HG03135 (cell line): Measurements from ENCODE around the gene DYRK3.
"Not testable (repeated sequence)": the region's sequence is repeated elsewhere in the genome, so short reads cannot be mapped to it uniquely, and the experiment has no call there.

Experiments used
- ATAC-seq: cut with Tn5 transposase; IDR thresholded peaks from one replicate; pipeline ENCODE4 v1.9.1; 2021; ENCODE audit warnings: mild to moderate bottlenecking, moderate library complexity; ENCODE audit not compliant: unreplicated experiment

Gene DYRK3

GRCh38 chr1:206628916-206629315 is 6.4 kb upstream of the DYRK3 start:
- no peak for ATAC-seq

- ATAC-seq: no peak
Measured at GRCh38 chr1:206631085-206631509, 4.2 kb upstream of the DYRK3 start.

- no peak for ATAC-seq
Measured at GRCh38 chr1:206633708-206634121, 1.6 kb upstream of the DYRK3 start.

GRCh38 chr1:206634365-206635079 is 814 bp upstream of the DYRK3 start:
- no peak for ATAC-seq

- no peak for ATAC-seq
Measured at GRCh38 chr1:206635978-206636345, 626 bp downstream of the DYRK3 start.

GRCh38 chr1:206636671-206637070 is 1.3 kb downstream of the DYRK3 start:
- no peak for ATAC-seq

GRCh38 chr1:206637605-206638004 is 2.3 kb downstream of the DYRK3 start:
- ATAC-seq: no peak

GRCh38 chr1:206642074-206642473 is 6.7 kb downstream of the DYRK3 start:
- not testable (repeated sequence) for ATAC-seq

GRCh38 chr1:206643118-206643698 is 7.9 kb downstream of the DYRK3 start:
- no peak for ATAC-seq

GRCh38 chr1:206646504-206646903 is 11.2 kb downstream of the DYRK3 start:
- ATAC-seq: no peak

- no peak for ATAC-seq
Measured at GRCh38 chr1:206647224-206647623, 11.9 kb downstream of the DYRK3 start.

GRCh38 chr1:206649261-206649921 is 14.1 kb downstream of the DYRK3 start:
- ATAC-seq: no peak

- no peak for ATAC-seq
Measured at GRCh38 chr1:206651014-206651413, 15.7 kb downstream of the DYRK3 start.

- no peak for ATAC-seq
Measured at GRCh38 chr1:206651958-206652890, 16.9 kb downstream of the DYRK3 start.

- ATAC-seq: no peak
Measured at GRCh38 chr1:206653715-206654459, 18.6 kb downstream of the DYRK3 start.

GRCh38 chr1:206654828-206655227 is 19.5 kb downstream of the DYRK3 start:
- ATAC-seq: no peak

GRCh38 chr1:206655471-206655882 is 20.1 kb downstream of the DYRK3 start:
- ATAC-seq: no peak

GRCh38 chr1:206656936-206657335 is 21.6 kb downstream of the DYRK3 start:
- no peak for ATAC-seq

- ATAC-seq: no peak
Measured at GRCh38 chr1:206657751-206658150, 22.4 kb downstream of the DYRK3 start.

- no peak for ATAC-seq
Measured at GRCh38 chr1:206658264-206658980, 23.1 kb downstream of the DYRK3 start.
